Nephron (organoid): Measurements from ENCODE around the gene CAPZA3.

Experiments
- H3K27ac Mint-ChIP-seq, 3 experiments: 2 replicates each; pipeline ENCODE4 v1.8.0; 2020; ENCODE audit warnings: mixed read lengths in 3 of 3, mild to moderate bottlenecking in 2 of 3, moderate library complexity in 1 of 3
- H3K27me3 Mint-ChIP-seq: 2 replicates; pipeline ENCODE4 v1.8.0; 2021; ENCODE audit warnings: low read depth, mild to moderate bottlenecking, moderate library complexity, mixed read lengths
- H3K36me3 Mint-ChIP-seq: 2 replicates; pipeline ENCODE4 v1.8.0; 2020; ENCODE audit warnings: low read depth, mixed read lengths
- H3K4me1 Mint-ChIP-seq: 2 replicates; pipeline ENCODE4 v1.8.0; 2020; ENCODE audit warnings: mixed read lengths
- H3K4me3 Mint-ChIP-seq, 3 experiments: 2 replicates each; pipeline ENCODE4 v1.8.0; 2020; ENCODE audit warnings: mild to moderate bottlenecking in 3 of 3, mixed read lengths in 3 of 3, moderate library complexity in 2 of 3
- H3K9me3 Mint-ChIP-seq: 2 replicates; pipeline ENCODE4 v1.8.0; 2020; ENCODE audit warnings: mixed read lengths
- TF ChIP-seq, protein P1 (sequence below), 3 experiments: fragments of 200-600 bp; sonication (generic); IDR thresholded peaks; one replicate each; pipeline ENCODE4 v1.5.0; 2021; ENCODE audit warnings: antibody characterized with exemption in 3 of 3; ENCODE audit not compliant: unreplicated experiment in 3 of 3

CAPZA3 gene

DNA sequence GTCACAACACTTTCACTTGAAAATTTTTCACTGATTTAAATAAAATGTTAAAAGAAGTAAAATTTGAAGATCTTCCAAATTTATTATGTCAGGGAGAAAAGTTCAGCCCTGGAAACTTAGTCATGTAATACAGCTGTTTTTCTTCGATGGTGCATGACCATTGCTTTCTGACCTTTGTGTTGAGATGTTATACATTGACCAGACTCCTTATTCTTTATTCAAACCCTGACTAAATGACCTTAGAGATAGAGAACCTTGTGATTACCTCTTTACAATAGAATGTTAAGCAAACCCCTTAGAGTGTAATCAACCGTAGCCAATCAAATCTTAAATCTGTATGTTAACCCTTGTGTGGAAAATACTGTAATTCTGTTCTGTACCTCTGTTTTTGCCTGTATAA lies 34.6 kb upstream of the CAPZA3 start:
- H3K27me3 Mint-ChIP-seq = no peaks in the 10 kb centered on the region
- peaks cover 6% of the 10 kb centered on the region for H3K4me1 Mint-ChIP-seq
- TF ChIP-seq, protein P1, sequence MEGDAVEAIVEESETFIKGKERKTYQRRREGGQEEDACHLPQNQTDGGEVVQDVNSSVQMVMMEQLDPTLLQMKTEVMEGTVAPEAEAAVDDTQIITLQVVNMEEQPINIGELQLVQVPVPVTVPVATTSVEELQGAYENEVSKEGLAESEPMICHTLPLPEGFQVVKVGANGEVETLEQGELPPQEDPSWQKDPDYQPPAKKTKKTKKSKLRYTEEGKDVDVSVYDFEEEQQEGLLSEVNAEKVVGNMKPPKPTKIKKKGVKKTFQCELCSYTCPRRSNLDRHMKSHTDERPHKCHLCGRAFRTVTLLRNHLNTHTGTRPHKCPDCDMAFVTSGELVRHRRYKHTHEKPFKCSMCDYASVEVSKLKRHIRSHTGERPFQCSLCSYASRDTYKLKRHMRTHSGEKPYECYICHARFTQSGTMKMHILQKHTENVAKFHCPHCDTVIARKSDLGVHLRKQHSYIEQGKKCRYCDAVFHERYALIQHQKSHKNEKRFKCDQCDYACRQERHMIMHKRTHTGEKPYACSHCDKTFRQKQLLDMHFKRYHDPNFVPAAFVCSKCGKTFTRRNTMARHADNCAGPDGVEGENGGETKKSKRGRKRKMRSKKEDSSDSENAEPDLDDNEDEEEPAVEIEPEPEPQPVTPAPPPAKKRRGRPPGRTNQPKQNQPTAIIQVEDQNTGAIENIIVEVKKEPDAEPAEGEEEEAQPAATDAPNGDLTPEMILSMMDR (IDR thresholded peaks at IDR 0.05; ENCODE audit: unreplicated experiment in 3 of 3) = no peak
- peaks cover 7% of the 10 kb centered on the region for H3K9me3 Mint-ChIP-seq
- H3K4me3 Mint-ChIP-seq = no peak overlapping the region
- H3K27ac Mint-ChIP-seq = peak overlapping the region; percentile 80 to 96 (median 93)
- H3K36me3 Mint-ChIP-seq = no peaks in the 10 kb centered on the region

DNA sequence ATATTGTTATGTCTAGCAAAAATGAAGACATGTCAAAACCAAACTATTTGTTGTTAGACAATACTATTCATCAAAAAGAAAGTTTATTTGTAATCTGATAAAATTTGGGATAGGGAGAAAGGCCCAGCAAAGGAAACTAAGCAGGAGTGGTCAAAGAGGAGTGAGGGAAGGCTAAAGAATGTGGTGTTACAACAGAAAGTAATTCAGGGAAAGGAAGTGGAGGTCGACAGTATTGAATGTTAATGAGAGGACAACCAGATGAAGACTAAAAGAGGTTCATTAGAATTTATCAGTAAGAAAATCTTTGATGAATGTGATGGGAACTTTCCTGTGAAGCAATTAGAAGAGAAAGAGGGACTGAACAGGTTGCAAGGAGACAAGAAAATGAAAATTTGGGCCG lies 34.0 kb upstream of the CAPZA3 start:
- H3K27me3 Mint-ChIP-seq = no peaks in the 10 kb centered on the region
- peaks cover 12% of the 10 kb centered on the region for H3K9me3 Mint-ChIP-seq
- H3K27ac Mint-ChIP-seq = peak overlapping the region; percentile 80 to 96 (median 93)
- H3K4me1 Mint-ChIP-seq = peaks cover 6% of the 10 kb centered on the region
- no peaks in the 10 kb centered on the region for H3K36me3 Mint-ChIP-seq
- TF ChIP-seq, protein P1 (IDR thresholded peaks at IDR 0.05; ENCODE audit: unreplicated experiment in 3 of 3) = no peak
- H3K4me3 Mint-ChIP-seq = no peak overlapping the region

DNA sequence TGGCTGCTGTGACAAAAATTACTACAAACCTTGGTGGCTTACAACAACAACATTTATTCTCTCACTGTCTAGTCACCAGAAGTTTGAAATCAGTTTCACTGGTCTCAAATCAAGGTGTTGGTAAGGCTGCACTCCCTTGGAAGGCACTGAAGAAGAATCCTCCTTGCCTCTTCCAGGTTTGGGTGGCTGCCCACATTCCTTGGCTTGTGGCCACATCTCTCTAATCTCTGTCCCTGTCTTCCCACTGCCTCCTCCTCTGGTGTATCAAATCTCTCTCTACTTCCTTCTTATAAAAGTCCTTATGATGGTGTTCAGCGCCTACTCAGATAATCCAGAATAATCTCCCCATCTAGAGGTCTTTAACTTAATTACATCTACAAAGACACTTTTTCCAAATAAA lies 31.1 kb upstream of the CAPZA3 start:
- Mint-ChIP-seq H3K9me3 (peaks cover 21% of the 10 kb centered on the region), H3K36me3 (no peaks in the 10 kb centered on the region), H3K27me3 (no peaks in the 10 kb centered on the region), H3K4me3 (no peak overlapping the region), H3K4me1 (peaks cover 6% of the 10 kb centered on the region), H3K27ac (no peak overlapping the region)
- TF ChIP-seq, protein P1 (IDR thresholded peaks at IDR 0.05; ENCODE audit: unreplicated experiment in 3 of 3) = no peak

DNA sequence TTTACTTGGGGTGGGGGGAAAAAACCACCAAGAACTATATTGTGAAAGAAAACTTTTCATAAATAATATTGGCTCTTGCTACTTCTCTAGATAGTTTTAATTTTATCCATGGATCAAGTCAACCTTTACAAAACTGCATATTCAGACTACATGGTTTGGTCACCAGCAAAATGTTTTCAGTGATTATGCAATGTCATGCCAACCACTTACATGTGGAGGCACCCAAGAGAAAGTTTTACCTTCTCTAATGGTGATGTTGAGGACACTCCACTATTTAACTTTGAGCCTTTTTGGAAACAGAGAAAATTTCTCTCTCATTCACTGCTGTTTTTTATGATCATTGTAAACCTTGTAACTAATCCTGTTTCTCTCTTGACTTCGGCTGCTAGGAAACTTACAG lies 21.7 kb upstream of the CAPZA3 start:
- Mint-ChIP-seq H3K27ac (no peak overlapping the region), H3K9me3 (no peaks in the 10 kb centered on the region), H3K4me1 (no peaks in the 10 kb centered on the region), H3K27me3 (no peaks in the 10 kb centered on the region), H3K4me3 (no peak overlapping the region), H3K36me3 (no peaks in the 10 kb centered on the region)
- TF ChIP-seq, protein P1 (IDR thresholded peaks at IDR 0.05; ENCODE audit: unreplicated experiment in 3 of 3) = no peak

DNA sequence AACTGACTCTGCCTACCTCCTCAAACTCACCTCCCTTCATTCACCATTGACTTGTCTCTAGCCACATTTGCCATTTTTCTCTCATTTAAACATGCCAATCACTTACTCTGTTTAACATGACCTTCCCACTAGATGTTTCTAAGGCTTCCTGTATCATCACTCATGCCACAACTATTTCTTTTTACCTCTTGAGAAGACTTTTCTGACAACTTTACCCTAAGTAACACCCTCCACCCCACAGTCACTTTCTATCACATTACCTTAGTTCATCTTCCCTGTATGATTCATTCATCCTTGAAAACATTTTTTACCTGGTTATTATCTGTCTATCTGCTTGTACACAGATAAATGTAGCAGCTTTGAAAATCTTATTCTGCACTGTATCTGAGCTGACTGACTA lies 19.5 kb upstream of the CAPZA3 start:
- Mint-ChIP-seq H3K4me1 (no peaks in the 10 kb centered on the region), H3K36me3 (no peaks in the 10 kb centered on the region), H3K4me3 (no peak overlapping the region), H3K27me3 (no peaks in the 10 kb centered on the region), H3K9me3 (no peaks in the 10 kb centered on the region), H3K27ac (no peak overlapping the region)
- TF ChIP-seq, protein P1 (IDR thresholded peaks at IDR 0.05; ENCODE audit: unreplicated experiment in 3 of 3) = no peak

DNA sequence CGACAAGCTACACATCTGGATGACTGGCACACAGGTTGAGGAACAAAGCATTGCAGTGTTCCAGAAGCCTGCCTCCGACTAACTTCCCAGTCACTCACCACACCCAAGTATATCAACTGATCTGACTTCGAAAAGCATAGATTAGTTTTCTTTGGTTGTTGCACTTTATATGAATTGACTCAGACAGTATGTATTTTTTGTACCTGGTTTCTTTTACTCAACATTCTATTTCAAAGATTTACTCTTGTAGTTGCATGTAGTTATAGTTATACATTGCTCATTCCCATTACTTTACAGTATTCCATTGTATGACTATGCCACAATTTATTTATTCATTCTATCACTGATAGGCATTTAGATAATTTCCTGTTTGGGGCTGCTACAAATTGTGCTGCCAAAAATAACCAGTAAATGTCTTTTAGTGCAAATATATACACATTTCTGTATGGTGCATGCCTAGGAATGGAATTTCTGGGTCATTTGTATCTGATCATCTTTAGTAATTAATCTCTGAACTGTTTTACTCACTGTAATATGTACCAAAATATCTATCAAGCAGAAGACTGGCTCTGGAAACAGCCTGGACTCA lies 17.9 kb upstream of the CAPZA3 start:
- H3K36me3 Mint-ChIP-seq = no peaks in the 10 kb centered on the region
- TF ChIP-seq, protein P1 (IDR thresholded peaks at IDR 0.05; ENCODE audit: unreplicated experiment in 3 of 3) = no peak
- H3K27me3 Mint-ChIP-seq = no peaks in the 10 kb centered on the region
- no peak overlapping the region for H3K4me3 Mint-ChIP-seq
- H3K4me1 Mint-ChIP-seq = no peaks in the 10 kb centered on the region
- peaks cover 3% of the 10 kb centered on the region for H3K9me3 Mint-ChIP-seq
- no peak overlapping the region for H3K27ac Mint-ChIP-seq
